Measurements from ENCODE around the gene FAM118B. TPM values are rescaled to one million over a fixed set of nuclear protein-coding genes. Genes with fewer than 3 reads are reported as not detected.

The FAM118B gene
- total RNA-seq, 4 donors from 2014 or later, result 11.4 to 14.2 (median 11.6) TPM

DNA sequence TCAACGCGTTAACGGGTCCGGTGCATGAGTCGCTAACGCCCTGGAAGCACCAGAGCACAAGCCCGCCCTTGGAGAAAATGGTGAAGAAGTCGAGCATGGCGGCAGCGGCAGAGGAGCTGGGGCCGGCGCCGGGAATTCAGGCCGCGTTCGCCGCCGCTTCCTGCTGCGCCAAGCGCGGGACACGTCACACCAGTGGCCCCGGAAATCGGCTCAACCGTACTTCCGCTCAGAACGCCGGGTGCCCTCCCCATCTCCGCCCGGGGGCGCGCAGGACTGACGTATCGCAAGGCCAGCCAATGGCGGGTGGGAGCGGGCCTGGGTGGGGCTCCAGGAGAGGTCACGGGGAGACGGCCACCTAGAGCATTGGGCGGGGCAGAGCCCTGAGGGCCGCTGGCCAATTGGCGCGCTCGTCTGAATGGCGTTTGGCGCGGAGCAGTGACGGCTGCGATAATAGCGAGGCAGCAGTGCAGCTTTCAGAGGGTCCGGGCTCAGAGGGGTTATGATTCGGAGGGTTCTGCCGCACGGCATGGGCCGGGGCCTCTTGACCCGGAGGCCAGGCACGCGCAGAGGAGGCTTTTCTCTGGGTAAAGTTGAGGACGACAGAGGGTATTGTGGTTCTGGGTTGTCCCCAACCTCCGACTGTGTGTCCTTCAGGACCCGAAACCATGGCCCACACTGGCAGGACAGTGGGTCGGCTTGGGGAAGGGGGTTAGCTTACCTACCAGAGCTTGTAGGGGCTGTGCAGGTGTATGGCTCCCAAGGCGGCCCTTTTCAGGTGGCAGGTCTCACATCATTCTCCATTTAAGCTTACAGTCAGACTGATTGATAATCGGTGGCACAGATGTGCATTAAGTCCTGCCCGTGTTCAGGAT, 57.4 kb downstream of the FAM118B start, which contains the start of the genes FOXRED1 and SRPRA:
TSS of gene FOXRED1 (plus strand) at position 447 of the 872 bp plus-strand sequence. CDS start at position 500, 53 bp downstream.
TSS of gene SRPRA (minus strand) at position 188 of the 872 bp plus-strand sequence. CDS start at position 97, 91 bp downstream.
- Histone ChIP-seq H3K36me3 (peaks cover 0 to 57% (median 31%) of the 10 kb centered on the region in 3 donors), H3K4me3 (peak within 1 kb of the TSS; percentile 65 to 99 (median 80)), H3K9me3 (no peaks in the 10 kb centered on the region), H3K27ac (peak within 1 kb of the TSS; percentile 88 to 97 (median 93)), H3K27me3 (no peaks in the 10 kb centered on the region), H3K4me1 (peaks cover 0 to 25% (median 16%) of the 10 kb centered on the region in 4 donors)
- TF ChIP-seq CTCF (IDR thresholded peaks at IDR 0.05) (peak in 2 of 5 experiments; percentile 22 to 49), POLR2A (IDR thresholded peaks at IDR 0.05) (peak; percentile 45 to 78), EP300 (IDR thresholded peaks at IDR 0.05) (peak; percentile 94 to 99)
- 0 to 1% methylated on average over 48 to 64 of the region's 64 CpGs for WGBS, 2 donors
- DNase-seq (ENCODE audit: low spot score in 2 of 2), result peak; percentile 99

- peaks cover 0 to 16% (median 3%) of the 10 kb centered on the region in 4 donors for H3K4me1 ChIP-seq
- H3K27me3 ChIP-seq, result no peaks in the 10 kb centered on the region
- no peak for DNase-seq (ENCODE audit: low spot score in 2 of 2)
- no peak overlapping the region for H3K27ac ChIP-seq
- WGBS, 2 donors, result 92 to 97% methylated on average over 11 of the region's 11 CpGs
- H3K4me3 ChIP-seq, result no peak overlapping the region
- H3K9me3 ChIP-seq, result no peaks in the 10 kb centered on the region
- H3K36me3 ChIP-seq, result peaks cover 0 to 69% (median 0%) of the 10 kb centered on the region in 3 donors
- no peak for TF ChIP-seq POLR2A (IDR thresholded peaks at IDR 0.05)
- no peak for TF ChIP-seq CTCF (IDR thresholded peaks at IDR 0.05)
- TF ChIP-seq EP300 (IDR thresholded peaks at IDR 0.05), result no peak
Observed at GRCh38 chr11:126277322-126277721, 65.7 kb downstream of the FAM118B start.

DNA sequence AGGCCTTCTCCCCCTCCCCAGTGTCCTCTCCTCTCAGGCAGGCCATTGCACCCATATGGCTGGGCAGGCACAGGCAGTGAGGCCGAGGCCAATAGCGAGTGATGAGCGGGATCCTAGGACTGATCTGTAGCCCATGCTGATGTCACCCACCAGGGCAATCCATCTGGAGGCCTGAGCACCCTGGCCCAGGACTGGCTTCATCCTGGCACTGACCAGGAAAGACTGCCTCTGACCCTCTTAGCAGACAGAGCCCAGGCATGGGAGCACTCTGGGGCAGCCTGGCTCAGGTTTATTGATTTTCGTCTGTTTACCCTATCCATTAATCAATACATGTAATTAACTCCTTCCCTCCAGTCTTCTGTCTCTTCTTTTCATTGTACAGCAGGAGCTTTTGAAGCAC, 66.2 kb downstream of the FAM118B start:
- TF ChIP-seq CTCF (IDR thresholded peaks at IDR 0.05) (no peak), POLR2A (IDR thresholded peaks at IDR 0.05) (no peak), EP300 (IDR thresholded peaks at IDR 0.05) (no peak)
- H3K4me3 ChIP-seq, result no peak overlapping the region
- no peak for DNase-seq (ENCODE audit: low spot score in 2 of 2)
- 90 to 91% methylated on average over 4 of the region's 4 CpGs for WGBS, 2 donors
- no peaks in the 10 kb centered on the region for H3K9me3 ChIP-seq
- H3K36me3 ChIP-seq, result peaks cover 0 to 64% (median 0%) of the 10 kb centered on the region in 3 donors
- no peak overlapping the region for H3K27ac ChIP-seq
- peaks cover 0 to 19% (median 3%) of the 10 kb centered on the region in 4 donors for H3K4me1 ChIP-seq
- no peaks in the 10 kb centered on the region for H3K27me3 ChIP-seq

DNA sequence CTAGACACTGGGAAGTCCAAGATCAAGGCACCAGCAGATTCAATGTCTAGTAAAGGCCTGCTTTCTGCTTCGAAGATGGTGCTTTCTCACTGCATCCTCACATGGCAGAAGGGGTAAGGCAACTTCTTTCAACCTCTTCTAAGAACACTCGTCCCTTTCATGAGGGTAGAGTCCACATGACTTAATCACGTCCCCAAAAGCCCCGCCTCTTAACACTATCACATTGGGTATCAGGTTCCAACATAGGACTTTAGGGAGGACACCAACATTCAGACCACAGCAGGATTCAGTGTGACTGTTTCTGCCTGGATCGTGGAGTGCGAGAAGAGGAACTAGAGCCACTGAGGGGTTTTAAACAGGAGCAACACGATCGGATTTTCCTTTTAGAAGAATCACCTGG, 67.6 kb downstream of the FAM118B start:
- 66 to 75% methylated on average over 8 of the region's 8 CpGs for WGBS, 2 donors
- Histone ChIP-seq H3K36me3 (peaks cover 0 to 50% (median 0%) of the 10 kb centered on the region in 3 donors), H3K9me3 (no peaks in the 10 kb centered on the region), H3K4me1 (peaks cover 0 to 26% (median 5%) of the 10 kb centered on the region in 4 donors), H3K27ac (no peak overlapping the region), H3K27me3 (no peaks in the 10 kb centered on the region), H3K4me3 (no peak overlapping the region)
- no peak for TF ChIP-seq CTCF (IDR thresholded peaks at IDR 0.05)
- no peak for TF ChIP-seq POLR2A (IDR thresholded peaks at IDR 0.05)
- TF ChIP-seq EP300 (IDR thresholded peaks at IDR 0.05), result no peak
- no peak for DNase-seq (ENCODE audit: low spot score in 2 of 2)

DNA sequence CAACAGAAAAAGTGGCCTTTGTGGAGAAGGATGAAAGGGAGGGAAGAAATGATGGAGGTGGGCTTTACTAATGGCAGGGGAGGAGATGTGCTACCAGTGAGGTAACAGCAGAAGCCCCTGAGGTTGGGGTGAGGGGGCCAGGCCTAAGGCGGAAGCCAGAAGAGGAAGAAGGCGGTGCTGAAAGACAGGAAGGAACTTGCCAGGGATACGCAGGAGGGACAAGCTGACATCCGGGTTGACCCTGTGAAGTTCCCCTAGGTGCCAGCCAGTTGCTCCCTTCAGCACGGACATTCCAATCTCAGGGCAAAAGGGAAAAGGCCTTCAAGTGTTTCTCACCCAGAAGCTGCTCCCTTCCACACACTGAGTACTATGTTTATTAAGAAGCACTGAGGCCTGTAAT, 69.0 kb downstream of the FAM118B start:
- 62 to 70% methylated on average over 5 of the region's 5 CpGs for whole genome bisulfite sequencing, 2 donors
- peaks cover 0 to 36% (median 5%) of the 10 kb centered on the region in 4 donors for H3K4me1 ChIP-seq
- TF ChIP-seq CTCF (IDR thresholded peaks at IDR 0.05) (no peak), EP300 (IDR thresholded peaks at IDR 0.05) (no peak), POLR2A (IDR thresholded peaks at IDR 0.05) (no peak)
- peaks cover 0 to 36% (median 0%) of the 10 kb centered on the region in 3 donors for H3K36me3 ChIP-seq
- H3K27ac ChIP-seq, result no peak overlapping the region
- DNase-seq (ENCODE audit: low spot score in 2 of 2), result no peak
- no peak overlapping the region for H3K4me3 ChIP-seq
- no peaks in the 10 kb centered on the region for H3K27me3 ChIP-seq
- no peaks in the 10 kb centered on the region for H3K9me3 ChIP-seq

Data from tibial nerve (tissue), 4 donors.